ENCODE data around the gene ZNF695.
"Not testable (repeated sequence)": the region's sequence is repeated elsewhere in the genome, so short reads cannot be mapped to it uniquely, and the experiment has no call there.

Gene ZNF695

DNA sequence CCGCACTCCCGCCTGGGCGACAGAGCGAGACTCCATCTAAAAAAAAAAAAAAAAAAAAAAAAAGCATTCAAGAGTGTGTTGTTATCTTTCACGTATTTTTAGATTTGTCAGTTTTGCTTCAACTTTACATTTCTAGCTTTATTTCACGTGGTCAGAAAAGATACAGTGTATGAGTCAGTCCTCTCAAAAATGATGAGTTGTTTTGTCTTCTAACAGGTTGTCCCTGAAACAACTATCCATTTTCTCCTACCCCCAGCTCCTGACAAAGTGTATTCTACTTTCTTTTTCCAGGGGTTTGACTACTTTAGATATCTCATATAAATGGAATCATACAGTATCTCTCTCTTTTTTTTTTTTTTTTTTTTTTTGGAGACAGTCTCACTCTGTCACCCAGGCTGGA lies 5.5 kb upstream of the ZNF695 start:
- no peak for TF ChIP-seq CTCF (conservative IDR thresholded peaks at IDR 0.05)
- H3K27ac ChIP-seq = no peak overlapping the region

DNA sequence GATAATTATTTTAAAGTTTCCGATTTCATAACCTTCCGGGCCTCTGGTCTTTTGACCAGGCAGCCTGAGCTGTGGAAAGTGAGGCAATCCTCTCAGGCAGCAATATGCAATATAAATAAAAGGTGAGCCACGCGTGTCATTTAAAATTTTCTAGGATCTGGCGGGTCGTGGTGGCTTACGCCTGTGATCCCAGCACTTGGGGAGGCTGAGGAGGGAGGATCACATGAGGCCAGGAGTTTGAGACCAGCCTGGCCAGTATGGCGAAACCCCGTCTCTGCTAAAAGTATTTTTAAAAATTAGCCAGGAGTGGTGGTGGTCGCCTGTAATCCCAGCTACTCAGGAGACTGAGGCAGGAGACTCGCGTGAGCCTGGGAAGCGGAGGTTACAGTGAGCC lies 546 bp upstream of the ZNF695 start:
- no peak for TF ChIP-seq CTCF (conservative IDR thresholded peaks at IDR 0.05)
- H3K27ac ChIP-seq = peak overlapping the region; percentile 71

DNA sequence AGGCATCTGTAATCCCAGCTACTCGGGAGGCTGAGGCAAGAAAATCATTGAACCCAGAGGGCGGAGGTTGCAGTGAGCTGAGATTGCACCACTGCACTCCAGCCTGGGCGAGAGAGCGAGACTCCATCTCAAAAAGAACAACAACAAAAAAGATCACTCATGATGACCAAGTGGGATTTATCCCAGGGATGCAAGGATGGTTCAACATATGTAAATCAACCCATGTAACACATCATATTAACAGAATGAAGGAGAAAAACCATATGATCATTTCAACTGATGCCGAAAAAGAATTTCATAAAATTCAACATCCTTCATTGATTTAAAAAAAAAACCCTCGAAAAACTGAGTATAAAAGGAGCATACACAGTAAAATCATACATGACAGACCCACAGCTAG lies 3.8 kb downstream of the ZNF695 start:
- not testable (repeated sequence) for H3K27ac ChIP-seq

DNA sequence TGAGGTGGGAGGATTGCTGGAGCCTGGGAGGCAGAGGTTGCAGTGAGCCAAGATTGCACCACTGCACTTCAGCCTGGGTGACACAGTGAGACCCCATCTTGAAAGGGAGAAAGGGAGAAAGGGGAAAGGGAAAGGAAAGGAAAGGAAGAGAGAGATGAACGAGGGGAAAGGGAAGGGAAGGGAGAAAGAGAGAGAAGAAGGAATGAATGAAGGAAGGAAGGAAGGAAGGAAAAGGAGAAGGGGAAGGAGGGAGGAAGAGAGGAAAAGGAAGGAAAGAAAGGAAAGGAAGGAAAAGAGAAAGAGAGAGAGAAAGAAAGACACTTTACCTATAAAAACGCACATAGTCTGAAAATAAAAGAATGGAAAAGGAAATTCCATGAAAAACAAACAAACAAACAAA lies 18.0 kb downstream of the ZNF695 start:
- TF ChIP-seq CTCF (conservative IDR thresholded peaks at IDR 0.05) = no peak
- H3K27ac ChIP-seq = no peak overlapping the region

GRCh38 chr1:246988316-246988715 lies 19.5 kb downstream of the ZNF695 start:
- TF ChIP-seq CTCF (conservative IDR thresholded peaks at IDR 0.05) = no peak
- H3K27ac ChIP-seq = no peak overlapping the region

- no peak overlapping the region for H3K27ac ChIP-seq
- TF ChIP-seq CTCF (conservative IDR thresholded peaks at IDR 0.05) = no peak
Measured at GRCh38 chr1:246987083-246987690, 20.7 kb downstream of the ZNF695 start.

GRCh38 chr1:246978785-246979184 lies 29.1 kb downstream of the ZNF695 start:
- no peak for TF ChIP-seq CTCF (conservative IDR thresholded peaks at IDR 0.05)
- no peak overlapping the region for H3K27ac ChIP-seq

DNA sequence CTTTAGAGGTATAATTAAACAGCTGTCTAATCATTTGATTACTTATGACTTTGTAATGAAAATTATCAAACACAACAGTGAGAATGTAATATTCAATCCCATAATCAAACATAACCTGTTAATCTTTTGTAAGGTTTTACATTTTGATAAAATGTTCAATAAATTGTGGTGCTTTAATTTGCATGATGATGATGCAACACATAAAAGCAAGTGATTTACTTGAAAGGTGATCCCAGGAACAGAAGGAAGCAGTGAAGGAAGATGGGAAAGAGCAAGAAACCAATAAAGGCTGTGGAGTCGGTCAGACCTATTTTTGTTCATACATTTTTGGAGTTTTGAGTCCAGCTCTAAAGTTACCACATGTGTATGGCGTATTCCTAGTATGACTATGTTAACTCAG lies 29.6 kb downstream of the ZNF695 start:
- no peak for TF ChIP-seq CTCF (conservative IDR thresholded peaks at IDR 0.05)
- H3K27ac ChIP-seq = no peak overlapping the region
